ENCODE data around the gene PSMC3IP.

- TF ChIP-seq TCF7L2 (IDR thresholded peaks at IDR 0.05; ENCODE audit: low read depth, low read length) (no peak), CTCF (IDR thresholded peaks at IDR 0.05) (no peak), REST (IDR thresholded peaks at IDR 0.05; ENCODE audit: insufficient read depth in 1 of 2, low read depth in 2 of 2, low read length in 1 of 2) (no peak)
Observed at GRCh38 chr17:42590886-42591285, 13.4 kb upstream of the PSMC3IP start.
